PC-9 (cell line): ENCODE measurements around the gene PKNOX2. TPM values are rescaled to one million over a fixed set of nuclear protein-coding genes. Genes with fewer than 3 reads are reported as not detected.

Source experiments
- BruUV-seq: library from RNA; stranded (reverse); fragments of 400-500 nt; replicated peaks from 2 replicates; lab custom pipeline; 2021; lab: Mats Ljungman, UMichigan
- CTCF ChIA-PET: fragments of 300-600 bp; sonication (Branson Sonifier 250); formaldehyde crosslinking; loops from one replicate; lab custom pipeline; 2022; ENCODE audit warnings: antibody characterized with exemption; lab: Charles Lee
- POLR2A ChIA-PET: fragments of 300-600 bp; sonication (Branson Sonifier 250); formaldehyde crosslinking; loops from one replicate; lab custom pipeline; 2022; ENCODE audit warnings: antibody characterized with exemption; ENCODE audit not compliant: unreplicated experiment; lab: Charles Lee
- DNase-seq, 2 experiments: peaks; one replicate each; pipeline versions ENCODE4 v3.0.0 to v3.0.0-alpha.2; 2015 to 2022; ENCODE audit warnings: mixed read lengths in 1 of 2
- H2AFZ ChIP-seq: fragments of 200-600 bp; sonication (generic); 2 replicates; pipeline ENCODE4 v1.8.1; 2017; ENCODE audit warnings: antibody characterized with exemption
- H3F3A ChIP-seq: fragments of 200-600 bp; sonication (generic); 2 replicates; pipeline ENCODE4 v1.8.1; 2017; ENCODE audit warnings: antibody characterized with exemption, mild to moderate bottlenecking, low read depth; ENCODE audit not compliant: insufficient read depth
- H3K27ac ChIP-seq: fragments of 200-600 bp; sonication (generic); 2 replicates; pipeline ENCODE4 v1.6.1; 2016; ENCODE audit warnings: mixed run types
- H3K27me3 ChIP-seq: fragments of 200-600 bp; sonication (generic); 2 replicates; pipeline ENCODE4 v1.6.1; 2016; ENCODE audit warnings: low read depth, mixed run types; ENCODE audit not compliant: insufficient read depth
- H3K36me3 ChIP-seq: fragments of 200-600 bp; sonication (generic); 2 replicates; pipeline ENCODE4 v1.6.1; 2016; ENCODE audit warnings: low read depth, mixed run types
- H3K4me1 ChIP-seq: fragments of 200-600 bp; sonication (generic); replicated peaks from 2 replicates; pipeline ENCODE4 v1.6.1; 2016; ENCODE audit warnings: mixed run types; ENCODE audit not compliant: insufficient read depth
- H3K4me2 ChIP-seq: fragments of 200-600 bp; sonication (generic); 2 replicates; pipeline ENCODE4 v1.6.1; 2017; ENCODE audit warnings: mixed run types
- H3K4me3 ChIP-seq: fragments of 200-600 bp; sonication (generic); 2 replicates; pipeline ENCODE4 v1.6.1; 2016; ENCODE audit warnings: mixed run types
- H3K79me2 ChIP-seq: fragments of 200-600 bp; sonication (generic); 2 replicates; pipeline ENCODE4 v1.6.1; 2017; ENCODE audit warnings: low read depth, mixed run types
- H3K9me2 ChIP-seq: fragments of 200-600 bp; sonication (generic); 2 replicates; pipeline ENCODE4 v1.8.1; 2017; ENCODE audit warnings: mild to moderate bottlenecking; ENCODE audit not compliant: insufficient read depth
- H3K9me3 ChIP-seq: fragments of 200-600 bp; sonication (generic); 2 replicates; pipeline ENCODE4 v1.8.1; 2016; ENCODE audit warnings: low read depth; ENCODE audit not compliant: insufficient read depth
- H4K20me1 ChIP-seq: fragments of 200-600 bp; sonication (generic); 2 replicates; pipeline ENCODE4 v1.8.1; 2017; ENCODE audit not compliant: insufficient read depth
- CTCF ChIP-seq: fragments of 200-600 bp; sonication (generic); conservative IDR thresholded peaks from 2 replicates; pipeline ENCODE4 v1.6.1; 2017; ENCODE audit warnings: mixed run types, antibody characterized with exemption, mild to moderate bottlenecking, moderate library complexity
- EZH2 ChIP-seq: fragments of 200-600 bp; sonication (generic); IDR thresholded peaks from 2 replicates; pipeline ENCODE4 v1.8.0; 2017; ENCODE audit warnings: antibody characterized with exemption, low read depth
- intact Hi-C: fragments of 100-400 bp; cut with micrococcal nuclease; formaldehyde crosslinking; loops from one replicate; pipeline ENCODE4 v1.10.0; 2022; ENCODE audit not compliant: unreplicated experiment
- total RNA-seq: library from RNA; stranded (reverse); gene quantifications from 2 replicates; pipeline ENCODE4 v1.2.3, GENCODE V29; 2021

PKNOX2 gene
- total RNA-seq, 1 experiment from 2014 or later: not detected

- no peak for DNase-seq
- intact Hi-C loops: no loop called here
- POLR2A ChIA-PET: no interaction called here
- no TSS peak for BruUV-seq
- TF ChIP-seq EZH2: no peak
- TF ChIP-seq CTCF: no peak
- no peaks in the 10 kb centered on the region for H3K4me1 ChIP-seq
- H3K27me3 ChIP-seq: no peaks in the 10 kb centered on the region
- no peaks in the 10 kb centered on the region for H3K36me3 ChIP-seq
- H3F3A ChIP-seq: no peaks in the 10 kb centered on the region
- CTCF ChIA-PET: no interaction called here
- no peaks in the 10 kb centered on the region for H3K9me2 ChIP-seq
- H3K79me2 ChIP-seq: no peaks in the 10 kb centered on the region
- no peak overlapping the region for H3K27ac ChIP-seq
- no peaks in the 10 kb centered on the region for H3K9me3 ChIP-seq
- no peak overlapping the region for H3K4me3 ChIP-seq
- no peaks in the 10 kb centered on the region for H4K20me1 ChIP-seq
- no peak overlapping the region for H3K4me2 ChIP-seq
- H2AFZ ChIP-seq: no peak overlapping the region
Measured at GRCh38 chr11:125247431-125247830, 82.9 kb downstream of the PKNOX2 start.

GRCh38 chr11:125250318-125251213, 86.0 kb downstream of the PKNOX2 start:
- Histone ChIP-seq H3F3A (no peaks in the 10 kb centered on the region), H3K9me2 (no peaks in the 10 kb centered on the region), H3K4me3 (no peak overlapping the region), H3K9me3 (no peaks in the 10 kb centered on the region), H3K36me3 (no peaks in the 10 kb centered on the region), H3K27ac (no peak overlapping the region), H3K4me1 (no peaks in the 10 kb centered on the region), H3K27me3 (no peaks in the 10 kb centered on the region), H4K20me1 (no peaks in the 10 kb centered on the region), H3K4me2 (no peak overlapping the region), H3K79me2 (no peaks in the 10 kb centered on the region), H2AFZ (no peak overlapping the region)
- no TSS peak for BruUV-seq
- ChIA-PET POLR2A (no interaction called here), CTCF (no interaction called here)
- intact Hi-C loops: no loop called here
- no peak for TF ChIP-seq CTCF
- no peak for TF ChIP-seq EZH2
- DNase-seq: no peak

- Histone ChIP-seq H3K4me1 (no peaks in the 10 kb centered on the region), H3K27me3 (no peaks in the 10 kb centered on the region), H3K4me3 (no peak overlapping the region), H2AFZ (no peak overlapping the region), H3K9me3 (no peaks in the 10 kb centered on the region), H3K79me2 (no peaks in the 10 kb centered on the region), H4K20me1 (no peaks in the 10 kb centered on the region), H3K4me2 (no peak overlapping the region), H3K9me2 (no peaks in the 10 kb centered on the region), H3F3A (no peaks in the 10 kb centered on the region), H3K27ac (no peak overlapping the region), H3K36me3 (no peaks in the 10 kb centered on the region)
- no peak for TF ChIP-seq EZH2
- ChIA-PET CTCF (no interaction called here), POLR2A (no interaction called here)
- DNase-seq: no peak
- intact Hi-C loops: no loop called here
- no TSS peak for BruUV-seq
Measured at GRCh38 chr11:125251214-125251545, 86.6 kb downstream of the PKNOX2 start.
